Measurements from ENCODE around the gene GNG14. TPM values are rescaled to one million over a fixed set of nuclear protein-coding genes. Genes with fewer than 3 reads are reported as not detected.

GNG14 gene
- total and polyA plus RNA-seq, 10 of the 15 experiments (the other 5 are each of a cell fraction or from before 2014, with no cell fraction given), result not detected

- TF ChIP-seq ETV6 (conservative IDR thresholded peaks at IDR 0.05 in 1 of 2, IDR thresholded peaks at IDR 0.05 in 1 of 2; ENCODE audit: borderline replicate concordance in 1 of 2, low read depth in 1 of 2) (no peak), NFIC (IDR thresholded peaks at IDR 0.05; ENCODE audit: low read depth, low read length) (no peak), NBN (IDR thresholded peaks at IDR 0.05) (no peak), IKZF1 (conservative IDR thresholded peaks at IDR 0.05) (no peak), SUZ12 (IDR thresholded peaks at IDR 0.05; ENCODE audit: unreplicated experiment) (no peak), BHLHE40 (IDR thresholded peaks at IDR 0.05; ENCODE audit: borderline replicate concordance in 1 of 2, low read depth in 2 of 2, low read length in 1 of 2) (peak in 1 of 2 experiments; percentile 3; a peak in 1 of 4 replicates), TCF3 (IDR thresholded peaks at IDR 0.05; ENCODE audit: borderline replicate concordance, insufficient read depth, low read depth, low read length) (0 out of 2 replicates have a peak, but pooled peaks have one; percentile 62), MEF2B (IDR thresholded peaks at IDR 0.05; ENCODE audit: partially characterized antibody, poor library complexity, severe bottlenecking) (no peak), PML (IDR thresholded peaks at IDR 0.05; ENCODE audit: low read length) (no peak), CREB1 (IDR thresholded peaks at IDR 0.05; ENCODE audit: low read depth) (peak; percentile 52; the same call in 1 of the 2 replicates), TBL1XR1 (IDR thresholded peaks at IDR 0.05; ENCODE audit: low read depth, low read length) (no peak)
Observed at GRCh38 chr19:12665671-12666264, 22.0 kb upstream of the GNG14 start (continued).
